ENCODE data around the gene CCDC30. TPM values are rescaled to one million over a fixed set of nuclear protein-coding genes. Genes with fewer than 3 reads are reported as not detected.

CCDC30 gene
- total and polyA plus RNA-seq, 9 of the 15 experiments (the other 6 are each of a cell fraction or from before 2014, with no cell fraction given): 0.05 to 0.91 (median 0.24) TPM

DNA sequence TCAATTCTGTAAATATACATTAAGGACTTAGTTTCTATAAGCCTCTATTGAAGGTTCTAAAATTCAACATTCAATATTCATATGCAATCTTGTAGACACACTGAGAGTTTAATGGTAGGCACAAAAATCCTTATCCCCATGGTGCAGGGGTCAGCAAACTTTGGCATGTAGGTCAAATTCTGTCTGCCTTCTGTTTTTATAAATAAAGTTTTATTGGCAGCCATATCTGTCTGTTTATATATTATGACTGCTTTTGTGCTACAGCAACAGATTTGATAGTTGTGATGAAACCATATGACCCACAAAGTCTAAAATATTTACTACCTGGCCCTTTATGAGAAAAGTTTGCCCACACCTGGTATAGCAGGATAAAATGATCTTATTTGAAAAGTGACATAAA is 104.0 kb downstream of the CCDC30 start:
- H3K4me1 ChIP-seq (replicated peaks in 1 of 2; ENCODE audit: control insufficient read depth in 2 of 2, insufficient read depth in 2 of 2, low read length in 2 of 2): no peaks in the 10 kb centered on the region
- no peaks in the 10 kb centered on the region for H3K9me3 ChIP-seq (replicated peaks; ENCODE audit: control insufficient read depth, insufficient read depth, low read depth, low read length)
- H3K4me2 ChIP-seq (ENCODE audit: insufficient read depth, low read length): no peak overlapping the region
- ATAC-seq: no peak
- no peaks in the 10 kb centered on the region for H4K20me1 ChIP-seq (replicated peaks; ENCODE audit: control insufficient read depth, insufficient read depth, low read length)
- no peak overlapping the region for H3K27ac ChIP-seq (ENCODE audit: extremely low read depth, low read depth, low read length)
- CTCF ChIA-PET (ENCODE audit: low intra/inter-chr PET ratio): no interaction called here
- POLR2A ChIA-PET: interaction anchor here (1.4 kb wide), 1 partner anchor 14 kb away, joined by 3 read pairs; no protein-coding TSS in a partner anchor
- no peaks in the 10 kb centered on the region for H3K36me3 ChIP-seq (ENCODE audit: control insufficient read depth, insufficient read depth, low read length)
- H3K9ac ChIP-seq (ENCODE audit: insufficient read depth in 1 of 2, low read depth in 2 of 2, low read length in 2 of 2): no peak overlapping the region
- H3K27me3 ChIP-seq (ENCODE audit: control insufficient read depth in 2 of 2, insufficient read depth in 2 of 2, low read length in 2 of 2): peaks cover 4% of the 10 kb centered on the region in 2 experiments; a peak in 2 of 5 replicates
- in situ Hi-C loops (cut with MboI) (no loop called here), intact Hi-C loops (cut with micrococcal nuclease) (no loop called here)
- no TSS peak for BruUV-seq (replicated peaks)
- DNase-seq (ENCODE audit: extremely low read depth in 1 of 4, low spot score in 3 of 4): no peak
- no peak for TF ChIP-seq RBM39 (optimal IDR thresholded peaks at IDR 0.05; ENCODE audit: low read depth, low read length)
- TF ChIP-seq OTX1 (CRISPR knock-in tag; IDR thresholded peaks at IDR 0.05): no peak
- no peak for TF ChIP-seq HDAC8 (tag; IDR thresholded peaks at IDR 0.05)
- TF ChIP-seq POLR2B (IDR thresholded peaks at IDR 0.05; ENCODE audit: low read depth, partially characterized antibody): no peak
- TF ChIP-seq ZFP1 (CRISPR knock-in tag; IDR thresholded peaks at IDR 0.05): no peak
- TF ChIP-seq, protein P1, sequence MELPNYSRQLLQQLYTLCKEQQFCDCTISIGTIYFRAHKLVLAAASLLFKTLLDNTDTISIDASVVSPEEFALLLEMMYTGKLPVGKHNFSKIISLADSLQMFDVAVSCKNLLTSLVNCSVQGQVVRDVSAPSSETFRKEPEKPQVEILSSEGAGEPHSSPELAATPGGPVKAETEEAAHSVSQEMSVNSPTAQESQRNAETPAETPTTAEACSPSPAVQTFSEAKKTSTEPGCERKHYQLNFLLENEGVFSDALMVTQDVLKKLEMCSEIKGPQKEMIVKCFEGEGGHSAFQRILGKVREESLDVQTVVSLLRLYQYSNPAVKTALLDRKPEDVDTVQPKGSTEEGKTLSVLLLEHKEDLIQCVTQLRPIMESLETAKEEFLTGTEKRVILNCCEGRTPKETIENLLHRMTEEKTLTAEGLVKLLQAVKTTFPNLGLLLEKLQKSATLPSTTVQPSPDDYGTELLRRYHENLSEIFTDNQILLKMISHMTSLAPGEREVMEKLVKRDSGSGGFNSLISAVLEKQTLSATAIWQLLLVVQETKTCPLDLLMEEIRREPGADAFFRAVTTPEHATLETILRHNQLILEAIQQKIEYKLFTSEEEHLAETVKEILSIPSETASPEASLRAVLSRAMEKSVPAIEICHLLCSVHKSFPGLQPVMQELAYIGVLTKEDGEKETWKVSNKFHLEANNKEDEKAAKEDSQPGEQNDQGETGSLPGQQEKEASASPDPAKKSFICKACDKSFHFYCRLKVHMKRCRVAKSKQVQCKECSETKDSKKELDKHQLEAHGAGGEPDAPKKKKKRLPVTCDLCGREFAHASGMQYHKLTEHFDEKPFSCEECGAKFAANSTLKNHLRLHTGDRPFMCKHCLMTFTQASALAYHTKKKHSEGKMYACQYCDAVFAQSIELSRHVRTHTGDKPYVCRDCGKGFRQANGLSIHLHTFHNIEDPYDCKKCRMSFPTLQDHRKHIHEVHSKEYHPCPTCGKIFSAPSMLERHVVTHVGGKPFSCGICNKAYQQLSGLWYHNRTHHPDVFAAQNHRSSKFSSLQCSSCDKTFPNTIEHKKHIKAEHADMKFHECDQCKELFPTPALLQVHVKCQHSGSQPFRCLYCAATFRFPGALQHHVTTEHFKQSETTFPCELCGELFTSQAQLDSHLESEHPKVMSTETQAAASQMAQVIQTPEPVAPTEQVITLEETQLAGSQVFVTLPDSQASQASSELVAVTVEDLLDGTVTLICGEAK (IDR thresholded peaks at IDR 0.05): peak; percentile 93
- TF ChIP-seq, protein P1 (CRISPR knock-in tag; IDR thresholded peaks at IDR 0.05): peak; percentile 85
- H3K9me1 ChIP-seq (ENCODE audit: control insufficient read depth, insufficient read depth, low read length): no peaks in the 10 kb centered on the region
- H3K79me2 ChIP-seq (ENCODE audit: control insufficient read depth, insufficient read depth, low read length): no peaks in the 10 kb centered on the region
- FAIRE-seq: no peak
- H2AFZ ChIP-seq (ENCODE audit: low read depth, low read length): no peak overlapping the region
- H3K4me3 ChIP-seq: no peak overlapping the region
